Neural cell (in vitro differentiated cells): ENCODE measurements around the gene TMEM63B. TPM values are rescaled to one million over a fixed set of nuclear protein-coding genes. Genes with fewer than 3 reads are reported as not detected.

Experiments
- H2AFZ ChIP-seq: fragments of 200-600, 300-800 bp; sonication (generic), shearing (Covaris generic); 2 replicates; pipeline ENCODE4 v1.6.0; 2014; ENCODE audit warnings: low read depth, mild to moderate bottlenecking, antibody characterized with exemption, low read length, moderate library complexity
- H3F3A ChIP-seq: fragments of 200-600 bp; shearing (Covaris generic); 2 replicates; pipeline ENCODE4 v1.6.1; 2016; ENCODE audit warnings: mild to moderate bottlenecking, moderate library complexity, mixed read lengths, antibody characterized with exemption, low read length; ENCODE audit not compliant: insufficient read depth, poor library complexity, severe bottlenecking
- H3K27ac ChIP-seq: fragments of 200-600, 300-800 bp; sonication (generic), shearing (Covaris generic); 2 replicates; pipeline ENCODE4 v1.5.1; 2014; ENCODE audit warnings: mild to moderate bottlenecking, low read length, moderate library complexity
- H3K27me3 ChIP-seq: fragments of 300-800, 200-600 bp; sonication (generic), shearing (Covaris generic); 2 replicates; pipeline ENCODE4 v1.6.0; 2014; ENCODE audit warnings: mild to moderate bottlenecking, low read depth, low read length, moderate library complexity; ENCODE audit not compliant: insufficient read depth
- H3K36me3 ChIP-seq: fragments of 300-800, 200-600 bp; sonication (generic), shearing (Covaris generic); 2 replicates; pipeline ENCODE4 v1.5.1; 2014; ENCODE audit warnings: mild to moderate bottlenecking, antibody characterized with exemption, low read length, moderate library complexity; ENCODE audit not compliant: insufficient read depth
- H3K4me2 ChIP-seq: fragments of 300-800, 200-600 bp; sonication (generic), shearing (Covaris generic); 2 replicates; pipeline ENCODE4 v1.6.0; 2014; ENCODE audit warnings: mild to moderate bottlenecking, low read length
- H3K4me3 ChIP-seq: fragments of 300-800, 200-600 bp; sonication (generic), shearing (Covaris generic); 2 replicates; pipeline ENCODE4 v1.5.1; 2014; ENCODE audit warnings: mild to moderate bottlenecking, low read length, moderate library complexity
- H3K79me2 ChIP-seq: fragments of 200-600 bp; shearing (Covaris generic); replicated peaks from 2 replicates; pipeline ENCODE4 v1.6.0; 2014; ENCODE audit warnings: mild to moderate bottlenecking, low read length, moderate library complexity; ENCODE audit not compliant: insufficient read depth
- H3K9ac ChIP-seq: fragments of 300-800, 200-600 bp; sonication (generic), shearing (Covaris generic); 2 replicates; pipeline ENCODE4 v1.6.1; 2016; ENCODE audit warnings: mild to moderate bottlenecking, low read length, mixed read lengths
- H3K9me2 ChIP-seq: fragments of 200-600 bp; shearing (Covaris generic); 2 replicates; pipeline ENCODE4 v1.6.1; 2016; ENCODE audit warnings: mild to moderate bottlenecking, low read length, mixed read lengths; ENCODE audit not compliant: insufficient read depth
- H3K9me3 ChIP-seq: fragments of 200-600, 300-800 bp; sonication (generic), shearing (Covaris generic); 2 replicates; pipeline ENCODE4 v1.6.1; 2016; ENCODE audit warnings: mild to moderate bottlenecking, mixed run types, low read length, moderate library complexity, mixed read lengths
- H4K20me1 ChIP-seq: fragments of 200-600 bp; shearing (Covaris generic); 2 replicates; pipeline ENCODE4 v1.6.1; 2016; ENCODE audit warnings: mild to moderate bottlenecking, mixed run types; ENCODE audit not compliant: insufficient read depth
- EP300 ChIP-seq: fragments of 450-650 bp; conservative IDR thresholded peaks from 2 replicates; pipeline ENCODE4 v1.6.1; 2014; ENCODE audit warnings: antibody characterized with exemption, mild to moderate bottlenecking, moderate library complexity; ENCODE audit not compliant: poor library complexity, severe bottlenecking
- EZH2 ChIP-seq: fragments of 200-600, 300-800 bp; shearing (Covaris generic), sonication (generic); IDR thresholded peaks from 2 replicates; pipeline ENCODE4 v1.6.1; 2014; ENCODE audit warnings: antibody characterized with exemption, low read length, borderline replicate concordance, mild to moderate bottlenecking; ENCODE audit not compliant: insufficient read depth, poor library complexity, severe bottlenecking
- MXI1 ChIP-seq: fragments of 450-650 bp; conservative IDR thresholded peaks from 2 replicates; pipeline ENCODE4 v1.6.1; 2014; ENCODE audit warnings: antibody characterized with exemption, mild to moderate bottlenecking; ENCODE audit not compliant: poor library complexity, severe bottlenecking
- POLR2AphosphoS5 ChIP-seq: IDR thresholded peaks from 2 replicates; pipeline ENCODE4 v1.6.1; 2012
- RAD21 ChIP-seq: fragments of 450-650 bp; conservative IDR thresholded peaks from 2 replicates; pipeline ENCODE4 v1.6.1; 2014; ENCODE audit warnings: antibody characterized with exemption, mild to moderate bottlenecking, moderate library complexity
- SMC3 ChIP-seq: fragments of 450-650 bp; conservative IDR thresholded peaks from 2 replicates; pipeline ENCODE4 v1.6.1; 2014; ENCODE audit warnings: antibody characterized with exemption, mild to moderate bottlenecking, moderate library complexity; ENCODE audit not compliant: poor library complexity
- TAF1 ChIP-seq: IDR thresholded peaks from 2 replicates; pipeline ENCODE4 v1.6.1; 2012; ENCODE audit warnings: low read depth
- polyA plus RNA-seq: library from polyadenylated mRNA; depleted of rRNA; stranded (reverse); fragments of >200 nt; gene quantifications from 2 replicates; pipeline ENCODE4 v1.2.3, GENCODE V29; 2014
- TF ChIP-seq, protein P1 (sequence below): fragments of 450-650 bp; IDR thresholded peaks from 2 replicates; pipeline ENCODE4 v1.5.1; 2014; ENCODE audit warnings: antibody characterized with exemption, mild to moderate bottlenecking, moderate library complexity; ENCODE audit not compliant: poor library complexity, severe bottlenecking
- TF ChIP-seq, protein P2 (sequence below): IDR thresholded peaks from 2 replicates; pipeline ENCODE4 v1.6.1; 2012; ENCODE audit warnings: borderline replicate concordance

Gene TMEM63B
- polyA plus RNA-seq, 1 donor from 2014 or later, result 49.9 TPM

DNA sequence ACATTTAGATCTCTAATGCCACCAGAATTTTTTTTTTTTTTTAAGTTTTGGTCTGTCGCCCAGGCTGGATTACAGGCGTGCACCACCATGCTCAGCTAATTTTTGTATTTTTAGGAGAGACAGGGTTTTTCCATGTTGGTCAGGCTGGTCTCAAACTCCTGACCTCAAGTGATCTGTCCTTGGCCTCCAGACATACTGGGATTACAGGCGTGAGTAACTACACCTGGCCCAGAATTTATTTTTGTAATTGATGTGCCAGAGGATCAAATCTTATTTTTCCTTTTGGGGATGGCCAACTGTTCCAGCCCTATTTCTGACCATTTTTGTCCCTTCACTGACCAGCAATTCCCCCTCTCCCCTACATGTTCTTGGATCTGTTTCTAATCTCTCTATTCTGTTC lies 71.3 kb downstream of the TMEM63B start:
- Histone ChIP-seq H3K27ac (no peak overlapping the region), H3K4me2 (no peak overlapping the region), H3K9me3 (no peaks in the 10 kb centered on the region), H3K79me2 (no peaks in the 10 kb centered on the region), H2AFZ (no peak overlapping the region), H3F3A (no peaks in the 10 kb centered on the region), H3K9me2 (no peaks in the 10 kb centered on the region), H3K4me3 (no peak overlapping the region), H3K36me3 (no peaks in the 10 kb centered on the region), H4K20me1 (no peaks in the 10 kb centered on the region), H3K27me3 (no peaks in the 10 kb centered on the region), H3K9ac (no peak overlapping the region)
- TF ChIP-seq SMC3 (no peak), MXI1 (no peak), EZH2 (no peak), POLR2AphosphoS5 (no peak), RAD21 (no peak), EP300 (no peak), TAF1 (no peak)
- TF ChIP-seq, protein P1, sequence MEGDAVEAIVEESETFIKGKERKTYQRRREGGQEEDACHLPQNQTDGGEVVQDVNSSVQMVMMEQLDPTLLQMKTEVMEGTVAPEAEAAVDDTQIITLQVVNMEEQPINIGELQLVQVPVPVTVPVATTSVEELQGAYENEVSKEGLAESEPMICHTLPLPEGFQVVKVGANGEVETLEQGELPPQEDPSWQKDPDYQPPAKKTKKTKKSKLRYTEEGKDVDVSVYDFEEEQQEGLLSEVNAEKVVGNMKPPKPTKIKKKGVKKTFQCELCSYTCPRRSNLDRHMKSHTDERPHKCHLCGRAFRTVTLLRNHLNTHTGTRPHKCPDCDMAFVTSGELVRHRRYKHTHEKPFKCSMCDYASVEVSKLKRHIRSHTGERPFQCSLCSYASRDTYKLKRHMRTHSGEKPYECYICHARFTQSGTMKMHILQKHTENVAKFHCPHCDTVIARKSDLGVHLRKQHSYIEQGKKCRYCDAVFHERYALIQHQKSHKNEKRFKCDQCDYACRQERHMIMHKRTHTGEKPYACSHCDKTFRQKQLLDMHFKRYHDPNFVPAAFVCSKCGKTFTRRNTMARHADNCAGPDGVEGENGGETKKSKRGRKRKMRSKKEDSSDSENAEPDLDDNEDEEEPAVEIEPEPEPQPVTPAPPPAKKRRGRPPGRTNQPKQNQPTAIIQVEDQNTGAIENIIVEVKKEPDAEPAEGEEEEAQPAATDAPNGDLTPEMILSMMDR, result no peak
- TF ChIP-seq, protein P2, sequence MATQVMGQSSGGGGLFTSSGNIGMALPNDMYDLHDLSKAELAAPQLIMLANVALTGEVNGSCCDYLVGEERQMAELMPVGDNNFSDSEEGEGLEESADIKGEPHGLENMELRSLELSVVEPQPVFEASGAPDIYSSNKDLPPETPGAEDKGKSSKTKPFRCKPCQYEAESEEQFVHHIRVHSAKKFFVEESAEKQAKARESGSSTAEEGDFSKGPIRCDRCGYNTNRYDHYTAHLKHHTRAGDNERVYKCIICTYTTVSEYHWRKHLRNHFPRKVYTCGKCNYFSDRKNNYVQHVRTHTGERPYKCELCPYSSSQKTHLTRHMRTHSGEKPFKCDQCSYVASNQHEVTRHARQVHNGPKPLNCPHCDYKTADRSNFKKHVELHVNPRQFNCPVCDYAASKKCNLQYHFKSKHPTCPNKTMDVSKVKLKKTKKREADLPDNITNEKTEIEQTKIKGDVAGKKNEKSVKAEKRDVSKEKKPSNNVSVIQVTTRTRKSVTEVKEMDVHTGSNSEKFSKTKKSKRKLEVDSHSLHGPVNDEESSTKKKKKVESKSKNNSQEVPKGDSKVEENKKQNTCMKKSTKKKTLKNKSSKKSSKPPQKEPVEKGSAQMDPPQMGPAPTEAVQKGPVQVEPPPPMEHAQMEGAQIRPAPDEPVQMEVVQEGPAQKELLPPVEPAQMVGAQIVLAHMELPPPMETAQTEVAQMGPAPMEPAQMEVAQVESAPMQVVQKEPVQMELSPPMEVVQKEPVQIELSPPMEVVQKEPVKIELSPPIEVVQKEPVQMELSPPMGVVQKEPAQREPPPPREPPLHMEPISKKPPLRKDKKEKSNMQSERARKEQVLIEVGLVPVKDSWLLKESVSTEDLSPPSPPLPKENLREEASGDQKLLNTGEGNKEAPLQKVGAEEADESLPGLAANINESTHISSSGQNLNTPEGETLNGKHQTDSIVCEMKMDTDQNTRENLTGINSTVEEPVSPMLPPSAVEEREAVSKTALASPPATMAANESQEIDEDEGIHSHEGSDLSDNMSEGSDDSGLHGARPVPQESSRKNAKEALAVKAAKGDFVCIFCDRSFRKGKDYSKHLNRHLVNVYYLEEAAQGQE, result no peak

GRCh38 chr6:44199883-44200282 lies 72.5 kb downstream of the TMEM63B start:
- H3K27ac ChIP-seq, result no peak overlapping the region
- H3K27me3 ChIP-seq, result no peaks in the 10 kb centered on the region
- H3K4me2 ChIP-seq, result no peak overlapping the region
- H3K9ac ChIP-seq, result no peak overlapping the region
- H3F3A ChIP-seq, result no peaks in the 10 kb centered on the region
- no peak overlapping the region for H2AFZ ChIP-seq
- TF ChIP-seq EP300, result no peak
- H3K4me3 ChIP-seq, result no peak overlapping the region
- H4K20me1 ChIP-seq, result no peaks in the 10 kb centered on the region
- no peaks in the 10 kb centered on the region for H3K79me2 ChIP-seq
- no peaks in the 10 kb centered on the region for H3K9me3 ChIP-seq
- no peaks in the 10 kb centered on the region for H3K36me3 ChIP-seq
- no peaks in the 10 kb centered on the region for H3K9me2 ChIP-seq

- Histone ChIP-seq H3K79me2 (no peaks in the 10 kb centered on the region), H3K4me2 (no peak overlapping the region), H2AFZ (no peak overlapping the region), H3K27ac (no peak overlapping the region), H3K9me2 (no peaks in the 10 kb centered on the region), H3K9ac (no peak overlapping the region), H4K20me1 (no peaks in the 10 kb centered on the region), H3F3A (no peaks in the 10 kb centered on the region), H3K9me3 (no peaks in the 10 kb centered on the region), H3K27me3 (no peaks in the 10 kb centered on the region), H3K4me3 (no peak overlapping the region), H3K36me3 (no peaks in the 10 kb centered on the region)
- TF ChIP-seq EP300, result no peak
- no peak for TF ChIP-seq RAD21
- no peak for TF ChIP-seq POLR2AphosphoS5
- TF ChIP-seq, protein P2, result no peak
- TF ChIP-seq, protein P1, result no peak
- no peak for TF ChIP-seq EZH2
- TF ChIP-seq SMC3, result no peak
- no peak for TF ChIP-seq MXI1
- no peak for TF ChIP-seq TAF1
These were observed 73.8 kb downstream of the TMEM63B start for GRCh38 chr6:44201200-44201599.
